HepG2 (cell line): ENCODE measurements around the gene COX4I1. TPM values are rescaled to one million over a fixed set of nuclear protein-coding genes. Genes with fewer than 3 reads are reported as not detected.
A peak's percentile ranks its signal among the peaks of the same experiment; 100 is the strongest.

ENCODE experiments used
- ATAC-seq: fragments of 200-7000 bp; cut with Tn5 transposase; 3 replicates; pipeline ENCODE4 v1.9.1; 2020; ENCODE audit warnings: mild to moderate bottlenecking, moderate library complexity
- BruUV-seq: library from RNA; stranded (reverse); fragments of 400-500 nt; replicated peaks from 2 replicates; lab custom pipeline; 2021; lab: Mats Ljungman, UMichigan
- CTCF ChIA-PET: fragments of 300-600 bp; formaldehyde crosslinking; extraction: SDS; loops from one replicate; lab custom pipeline; 2021; ENCODE audit warnings: low total read pairs, inconsistent platforms, low intra/inter-chr PET ratio; lab: Yijun Ruan, JAX
- POLR2A ChIA-PET: fragments of 350-600 bp; sonication (Branson Sonifier 250); formaldehyde crosslinking; loops from one replicate; lab custom pipeline; 2020; ENCODE audit warnings: antibody characterized with exemption, inconsistent platforms; lab: Yijun Ruan, JAX
- DNase-seq: peaks from one replicate; pipeline ENCODE4 v3.0.0-alpha.2; 2015; ENCODE audit warnings: low spot score
- FAIRE-seq: peaks from 3 replicates; lab custom pipeline; 2011; peaks lifted over from hg19 to GRCh38; lab: Jason Lieb, UNC
- H2AFZ ChIP-seq: one replicate; pipeline ENCODE4 v1.6.1; 2011; ENCODE audit warnings: low read length, inconsistent platforms
- H3K27ac ChIP-seq: fragments of 300-600 bp; 3 replicates; pipeline ENCODE4 v1.8.0; 2011; ENCODE audit warnings: mixed run types, mild to moderate bottlenecking, mixed read lengths, low read length, inconsistent platforms; ENCODE audit not compliant: insufficient read depth; ENCODE audit errors: extremely low read length
- H3K27me3 ChIP-seq, 2 experiments: fragments of 200-600 bp in 1 of 2; 2 replicates in 1 of 2; 3 replicates in 1 of 2; pipeline versions ENCODE4 v1.6.0 to v1.8.0; 2011; ENCODE audit warnings: low read length in 2 of 2, mild to moderate bottlenecking in 2 of 2, moderate library complexity in 2 of 2, inconsistent platforms in 1 of 2; ENCODE audit not compliant: insufficient read depth in 2 of 2, control insufficient read depth in 1 of 2
- H3K36me3 ChIP-seq, 2 experiments: fragments of 200-600 bp in 1 of 2; replicated peaks in 1 of 2; 2 replicates in 1 of 2; 3 replicates in 1 of 2; pipeline versions ENCODE4 v1.5.1 to v1.8.0; 2011; ENCODE audit warnings: low read length in 2 of 2, inconsistent platforms in 1 of 2; ENCODE audit not compliant: insufficient read depth in 2 of 2, control insufficient read depth in 1 of 2
- H3K4me1 ChIP-seq: 2 replicates; pipeline ENCODE4 v1.5.1; 2012; ENCODE audit warnings: low read length, inconsistent platforms; ENCODE audit not compliant: insufficient read depth
- H3K4me2 ChIP-seq: 2 replicates; pipeline ENCODE4 v1.6.0; 2011; ENCODE audit warnings: low read depth, low read length, inconsistent platforms
- H3K4me3 ChIP-seq, 3 experiments: fragments of 200-600 bp in 1 of 3; sonication (generic), shearing (Covaris generic) in 1 of 3; replicated peaks in 1 of 3; 2 replicates each; pipeline ENCODE4 v1.5.1; 2011 to 2016; ENCODE audit warnings: low read length in 3 of 3, inconsistent platforms in 2 of 3, low read depth in 2 of 3, mild to moderate bottlenecking in 2 of 3, control low read depth in 1 of 3, mixed read lengths in 1 of 3; ENCODE audit not compliant: insufficient read depth in 1 of 3
- H3K79me2 ChIP-seq: one replicate; pipeline ENCODE4 v1.6.1; 2011; ENCODE audit warnings: low read length, inconsistent platforms; ENCODE audit not compliant: insufficient read depth
- H3K9ac ChIP-seq: 2 replicates; pipeline ENCODE4 v1.6.0; 2011; ENCODE audit warnings: mild to moderate bottlenecking, low read depth, low read length, inconsistent platforms; ENCODE audit not compliant: insufficient read depth
- H3K9me3 ChIP-seq: 2 replicates; pipeline ENCODE4 v1.5.1; 2012; ENCODE audit warnings: mild to moderate bottlenecking, low read length
- H4K20me1 ChIP-seq: 2 replicates; pipeline ENCODE4 v1.6.0; 2011; ENCODE audit warnings: inconsistent platforms, mild to moderate bottlenecking, low read length, moderate library complexity; ENCODE audit not compliant: insufficient read depth
- BCL6 ChIP-seq: IDR thresholded peaks from 2 replicates; pipeline ENCODE4 v1.6.1; 2016; ENCODE audit warnings: missing genetic modification reagents, missing compliant biosample characterization
- CREB1 ChIP-seq, 2 experiments: fragments of 450-650 bp in 1 of 2; IDR thresholded peaks; 2 replicates each; pipeline ENCODE4 v1.6.1; 2016 to 2017; ENCODE audit warnings: control low read depth in 1 of 2, mild to moderate bottlenecking in 1 of 2, missing compliant biosample characterization in 1 of 2, missing genetic modification characterization in 1 of 2
- FOXJ3 ChIP-seq: sonication (generic); formaldehyde crosslinking; IDR thresholded peaks from 2 replicates; pipeline ENCODE4 v1.4.0; 2020; ENCODE audit warnings: missing genetic modification reagents, mild to moderate bottlenecking, borderline replicate concordance
- FOXO4 ChIP-seq: sonication (generic); formaldehyde crosslinking; conservative IDR thresholded peaks from 2 replicates; pipeline ENCODE4 v1.8.1; 2023; ENCODE audit warnings: missing genetic modification reagents
- KAT2B ChIP-seq: fragments of 150-350 bp; IDR thresholded peaks from 2 replicates; pipeline ENCODE4 v1.6.1; 2014; ENCODE audit warnings: low read depth, low read length, borderline replicate concordance
- MEIS2 ChIP-seq: sonication (generic); formaldehyde crosslinking; IDR thresholded peaks from 2 replicates; pipeline ENCODE4 v1.9.0; 2021; ENCODE audit warnings: mild to moderate bottlenecking, missing genetic modification reagents
- NRL ChIP-seq: sonication (generic); formaldehyde crosslinking; IDR thresholded peaks from 2 replicates; pipeline ENCODE4 v1.5.0; 2020; ENCODE audit warnings: missing genetic modification reagents, mild to moderate bottlenecking, moderate library complexity, borderline replicate concordance
- PPARG ChIP-seq: conservative IDR thresholded peaks from 2 replicates; pipeline ENCODE4 v1.6.1; 2016; ENCODE audit warnings: missing biosample characterization, missing genetic modification reagents
- RXRA ChIP-seq: sonication (generic); formaldehyde crosslinking; IDR thresholded peaks from 2 replicates; pipeline ENCODE4 v1.5.1; 2020; ENCODE audit warnings: missing genetic modification reagents
- SALL1 ChIP-seq: sonication (generic); formaldehyde crosslinking; IDR thresholded peaks from 2 replicates; pipeline ENCODE4 v1.8.0; 2022; ENCODE audit warnings: mild to moderate bottlenecking, missing genetic modification reagents
- SP1 ChIP-seq, 2 experiments: fragments of 450-650 bp in 1 of 2; sonication (generic) in 1 of 2; formaldehyde crosslinking in 1 of 2; IDR thresholded peaks; 2 replicates each; pipeline versions ENCODE4 v1.4.0 to v1.6.1; 2016 to 2020; ENCODE audit warnings: missing genetic modification reagents in 1 of 2
- ZBTB7A ChIP-seq: sonication (generic); formaldehyde crosslinking; IDR thresholded peaks from 2 replicates; pipeline ENCODE4 v1.8.0; 2022; ENCODE audit warnings: mild to moderate bottlenecking, missing genetic modification reagents
- ZC3H4 ChIP-seq: sonication (generic); formaldehyde crosslinking; IDR thresholded peaks from 2 replicates; pipeline ENCODE4 v1.4.0; 2020; ENCODE audit warnings: missing genetic modification reagents, borderline replicate concordance
- ZFP36 ChIP-seq: fragments of 150-350 bp; IDR thresholded peaks from 2 replicates; pipeline ENCODE4 v1.6.1; 2018; ENCODE audit warnings: borderline replicate concordance, low read length, low read depth; ENCODE audit not compliant: partially characterized antibody
- ZMAT5 ChIP-seq: sonication (generic); formaldehyde crosslinking; IDR thresholded peaks from 2 replicates; pipeline ENCODE4 v1.5.0; 2020; ENCODE audit warnings: mild to moderate bottlenecking, low read depth, missing genetic modification reagents, borderline replicate concordance
- ZNF224 ChIP-seq: sonication (generic); formaldehyde crosslinking; IDR thresholded peaks from 2 replicates; pipeline ENCODE4 v1.5.0; 2020; ENCODE audit warnings: mild to moderate bottlenecking, missing genetic modification reagents
- ZNF678 ChIP-seq: sonication (generic); formaldehyde crosslinking; IDR thresholded peaks from 2 replicates; pipeline ENCODE4 v1.4.0; 2020; ENCODE audit warnings: mild to moderate bottlenecking, missing genetic modification reagents
- ZNF850 ChIP-seq: sonication (generic); formaldehyde crosslinking; conservative IDR thresholded peaks from 2 replicates; pipeline ENCODE4 v1.9.0; 2021; ENCODE audit warnings: mild to moderate bottlenecking, missing genetic modification reagents
- ZNF891 ChIP-seq: sonication (generic); formaldehyde crosslinking; IDR thresholded peaks from 2 replicates; pipeline ENCODE4 v1.5.0; 2020; ENCODE audit warnings: mild to moderate bottlenecking, missing genetic modification reagents
- WGBS: methylation state at CpG from one replicate; pipeline ENCODE4 v1.1.6; 2017; ENCODE audit warnings: low lambda C conversion rate; 5-methylcytosine and 5-hydroxymethylcytosine counted together
- in situ Hi-C: cut with HindIII; loops from 2 replicates; pipeline ENCODE4 v1.10.0; 2017; ENCODE audit warnings: low pct_unique_long_range_greater_than_20kb; ENCODE audit not compliant: extremely low pct_ligation_motif_present
- intact Hi-C: fragments of 100-400 bp; cut with micrococcal nuclease; formaldehyde crosslinking; loops from one replicate; pipeline ENCODE4 v1.10.0; 2022; ENCODE audit not compliant: unreplicated experiment
- polyA plus RNA-seq, 8 experiments: library from polyadenylated mRNA; depleted of rRNA in 3 of 8; stranded (reverse) in 7 of 8; unstranded in 1 of 8; fragments of >200 nt; fragmentation: Illumina TruSeq in 4 of 8; extraction: Trizol in 4 of 8; gene quantifications; 2 replicates each; pipeline versions ENCODE4 v1.2.1 to v1.2.3, GENCODE V29; 2011 to 2016; ENCODE audit warnings: low read depth in 4 of 8, missing spikeins in 1 of 8, mixed read lengths in 1 of 8; ENCODE audit not compliant: insufficient read depth in 1 of 8
- total RNA-seq, 5 experiments: library from RNA; depleted of rRNA; stranded (reverse); fragments of >200 nt; fragmentation: Illumina TruSeq; extraction: Trizol; gene quantifications; 2 replicates each; pipeline ENCODE4 v1.2.3, GENCODE V29; 2016; ENCODE audit warnings: low read depth in 1 of 5

COX4I1 gene
- total and polyA plus RNA-seq, 2 of the 13 experiments (the other 11 are each of a cell fraction or from before 2014, with no cell fraction given) = 658 to 902 TPM

GRCh38 chr16:85842435-85842834 lies 42.9 kb downstream of the COX4I1 start:
- in situ Hi-C loops = no loop called here

GRCh38 chr16:85842848-85843247 lies 43.4 kb downstream of the COX4I1 start:
- Histone ChIP-seq H3K9ac (no peak overlapping the region), H3K9me3 (no peaks in the 10 kb centered on the region), H3K4me1 (peaks cover 37% of the 10 kb centered on the region), H3K27me3 (peaks cover 0 to 25% of the 10 kb centered on the region in 2 experiments; a peak in 3 of 5 replicates), H3K27ac (no peak overlapping the region), H3K4me3 (no peak overlapping the region), H3K79me2 (no peaks in the 10 kb centered on the region), H4K20me1 (no peaks in the 10 kb centered on the region), H3K4me2 (no peak overlapping the region), H2AFZ (no peak overlapping the region), H3K36me3 (no peaks in the 10 kb centered on the region)
- in situ Hi-C loops (no loop called here), intact Hi-C loops (no loop called here)
- DNase-seq (no peak), FAIRE-seq (no peak), ATAC-seq (no peak)
- POLR2A ChIA-PET = no interaction called here
- CTCF ChIA-PET = no interaction called here
- WGBS = 77% methylated on average over 8 of the region's 9 CpGs
- BruUV-seq = no TSS peak
- no peak for TF ChIP-seq RXRA
- TF ChIP-seq ZMAT5 (CRISPR knock-in tag) = no peak
- no peak for TF ChIP-seq NRL
- no peak for TF ChIP-seq FOXJ3 (CRISPR knock-in tag)
- TF ChIP-seq SALL1 = no peak
- TF ChIP-seq ZNF678 (CRISPR knock-in tag) = no peak
- TF ChIP-seq ZC3H4 (CRISPR knock-in tag) = no peak
- no peak for TF ChIP-seq ZFP36
- TF ChIP-seq ZNF891 (CRISPR knock-in tag) = no peak
- no peak for TF ChIP-seq ZNF224 (CRISPR knock-in tag)
- no peak for TF ChIP-seq MEIS2 (CRISPR knock-in tag)
- TF ChIP-seq ZBTB7A = no peak
- no peak for TF ChIP-seq ZNF850 (CRISPR knock-in tag)
- no peak for TF ChIP-seq PPARG (CRISPR knock-in tag)
- TF ChIP-seq KAT2B = no peak

More at GRCh38 chr16:85842435-85842834, 42.9 kb downstream of the COX4I1 start:
- Histone ChIP-seq H3K4me2 (no peak overlapping the region), H3K79me2 (no peaks in the 10 kb centered on the region), H3K36me3 (no peaks in the 10 kb centered on the region), H4K20me1 (no peaks in the 10 kb centered on the region), H3K27me3 (peaks cover 0 to 26% of the 10 kb centered on the region in 2 experiments; a peak in 3 of 5 replicates), H3K9ac (no peak overlapping the region), H3K4me3 (no peak overlapping the region), H2AFZ (no peak overlapping the region)
- CTCF ChIA-PET = no interaction called here
- FAIRE-seq = no peak
- intact Hi-C loops = no loop called here
- POLR2A ChIA-PET = no interaction called here
- no TSS peak for BruUV-seq
- ATAC-seq = no peak
- TF ChIP-seq SP1 (IDR thresholded peaks at IDR 0.05) (no peak), SP1 (CRISPR knock-in tag; IDR thresholded peaks at IDR 0.05) (no peak), BCL6 (CRISPR knock-in tag) (no peak), CREB1 (IDR thresholded peaks at IDR 0.05) (0 out of 2 replicates have a peak, but pooled peaks have one; percentile 21), CREB1 (CRISPR knock-in tag; IDR thresholded peaks at IDR 0.05) (no peak), FOXO4 (CRISPR knock-in tag) (0 out of 2 replicates have a peak, but pooled peaks have one; percentile 65)
- TF ChIP-seq, all 625 proteins: peak for 2
- H3K4me1 ChIP-seq = peaks cover 33% of the 10 kb centered on the region
- no peak overlapping the region for H3K27ac ChIP-seq
- DNase-seq = no peak
- 56% methylated on average over 9 of the region's 9 CpGs for WGBS
- H3K9me3 ChIP-seq = no peaks in the 10 kb centered on the region
